Body of pancreas (tissue), 4 donors: Measurements from ENCODE around the gene FKBP15.

Source experiments
- POLR2A ChIP-seq, 3 donors: fragments of 450-650 bp; IDR thresholded peaks; one replicate each; pipeline ENCODE4 v1.6.1; 2016; ENCODE audit warnings: antibody characterized with exemption in 3 of 3, mild to moderate bottlenecking in 2 of 3
- TF ChIP-seq, protein P1 (sequence below), 7 experiments: fragments of 450-650 bp in 4 of 7; fragments of 200-600 bp in 3 of 7; sonication (generic) in 3 of 7; IDR thresholded peaks; one replicate each; pipeline ENCODE4 v1.5.1; 2016 to 2019; ENCODE audit warnings: antibody characterized with exemption in 7 of 7

DNA sequence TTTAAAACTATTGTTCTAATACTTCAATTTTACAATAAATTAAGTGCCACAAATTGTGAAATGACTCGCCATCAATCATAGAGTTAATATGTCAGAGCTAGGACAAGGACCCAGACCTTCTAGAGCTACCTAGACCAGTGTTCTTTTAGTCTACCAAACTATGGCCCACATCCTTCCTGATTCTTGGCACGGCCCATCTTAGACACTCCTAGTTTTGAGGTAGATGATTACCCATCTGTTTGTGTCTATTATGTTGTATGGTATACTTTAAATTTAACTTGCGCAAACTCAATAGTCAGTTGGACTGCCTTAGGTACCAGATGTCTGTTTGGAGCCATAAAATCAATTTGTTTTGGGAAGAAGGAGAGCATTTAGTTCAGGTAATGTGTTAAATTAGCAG lies 36.8 kb upstream of the FKBP15 start:
- TF ChIP-seq, protein P1, sequence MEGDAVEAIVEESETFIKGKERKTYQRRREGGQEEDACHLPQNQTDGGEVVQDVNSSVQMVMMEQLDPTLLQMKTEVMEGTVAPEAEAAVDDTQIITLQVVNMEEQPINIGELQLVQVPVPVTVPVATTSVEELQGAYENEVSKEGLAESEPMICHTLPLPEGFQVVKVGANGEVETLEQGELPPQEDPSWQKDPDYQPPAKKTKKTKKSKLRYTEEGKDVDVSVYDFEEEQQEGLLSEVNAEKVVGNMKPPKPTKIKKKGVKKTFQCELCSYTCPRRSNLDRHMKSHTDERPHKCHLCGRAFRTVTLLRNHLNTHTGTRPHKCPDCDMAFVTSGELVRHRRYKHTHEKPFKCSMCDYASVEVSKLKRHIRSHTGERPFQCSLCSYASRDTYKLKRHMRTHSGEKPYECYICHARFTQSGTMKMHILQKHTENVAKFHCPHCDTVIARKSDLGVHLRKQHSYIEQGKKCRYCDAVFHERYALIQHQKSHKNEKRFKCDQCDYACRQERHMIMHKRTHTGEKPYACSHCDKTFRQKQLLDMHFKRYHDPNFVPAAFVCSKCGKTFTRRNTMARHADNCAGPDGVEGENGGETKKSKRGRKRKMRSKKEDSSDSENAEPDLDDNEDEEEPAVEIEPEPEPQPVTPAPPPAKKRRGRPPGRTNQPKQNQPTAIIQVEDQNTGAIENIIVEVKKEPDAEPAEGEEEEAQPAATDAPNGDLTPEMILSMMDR (IDR thresholded peaks at IDR 0.05), result no peak
- no peak for TF ChIP-seq POLR2A (IDR thresholded peaks at IDR 0.05)
